ENCODE measurements around the gene CCDC179.

The CCDC179 gene

DNA sequence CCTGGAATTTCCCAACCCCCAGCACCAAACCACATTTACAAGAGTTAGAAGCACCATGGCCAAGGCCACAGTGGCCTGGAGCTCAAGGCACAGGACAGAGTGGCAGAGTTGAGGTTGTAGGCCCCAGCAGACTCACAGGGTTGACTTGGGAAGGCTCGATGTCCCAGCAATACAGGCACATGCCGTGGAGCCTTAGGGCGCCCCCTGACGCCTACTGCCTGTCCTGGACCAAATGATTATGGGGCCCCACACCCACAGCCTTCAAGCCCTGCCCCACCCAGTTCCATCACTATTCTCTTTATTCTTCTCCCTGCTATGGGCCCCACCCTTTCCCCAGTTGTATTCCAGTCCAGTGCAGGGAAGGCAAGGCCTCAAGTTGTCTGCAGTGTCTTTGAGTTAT is at the start of gene CCDC179:
TSS of gene CCDC179 (minus strand) at position 234 of the 400 bp plus-strand sequence. CDS start at position 181, 53 bp downstream.
- DNase-seq: no peak

DNA sequence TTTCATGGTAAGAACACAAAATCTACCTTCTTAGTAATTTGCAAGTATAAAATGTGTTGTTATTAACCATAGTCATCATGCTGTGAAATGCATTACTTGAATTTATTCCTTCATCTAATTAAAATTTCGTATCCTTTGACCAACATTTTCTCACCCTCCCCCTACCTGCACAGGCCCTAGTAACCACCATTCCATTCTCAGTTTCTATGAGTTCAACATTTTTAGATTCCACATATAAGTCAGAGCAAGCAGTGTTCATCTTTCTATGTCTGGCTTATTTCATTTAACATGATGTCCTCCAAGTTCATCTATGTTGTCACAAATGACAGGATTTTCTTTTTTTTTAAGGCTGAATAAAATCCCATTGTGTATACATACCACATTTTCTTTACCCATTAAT is 43.5 kb upstream of the CCDC179 start:
- no peak for DNase-seq

DNA sequence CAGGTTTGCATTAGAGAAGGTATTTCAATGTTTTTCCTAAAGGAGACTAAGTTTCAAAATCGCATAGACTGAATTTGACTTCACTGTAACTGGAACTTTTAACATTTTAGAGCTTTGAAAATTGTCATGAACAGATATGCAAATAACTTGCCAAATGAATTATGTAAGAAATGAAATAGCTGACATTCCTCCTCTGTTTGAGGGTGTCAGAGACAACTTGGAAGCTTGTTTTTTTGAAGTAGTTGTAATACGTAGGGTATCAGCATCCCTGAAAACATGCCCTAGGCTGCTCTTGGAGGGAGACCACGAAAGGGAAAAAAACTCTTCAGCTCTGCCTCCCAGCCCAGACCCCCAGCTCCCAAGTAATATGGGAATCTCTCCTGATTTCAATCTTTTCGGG is 41.3 kb upstream of the CCDC179 start:
- no peak for DNase-seq

DNA sequence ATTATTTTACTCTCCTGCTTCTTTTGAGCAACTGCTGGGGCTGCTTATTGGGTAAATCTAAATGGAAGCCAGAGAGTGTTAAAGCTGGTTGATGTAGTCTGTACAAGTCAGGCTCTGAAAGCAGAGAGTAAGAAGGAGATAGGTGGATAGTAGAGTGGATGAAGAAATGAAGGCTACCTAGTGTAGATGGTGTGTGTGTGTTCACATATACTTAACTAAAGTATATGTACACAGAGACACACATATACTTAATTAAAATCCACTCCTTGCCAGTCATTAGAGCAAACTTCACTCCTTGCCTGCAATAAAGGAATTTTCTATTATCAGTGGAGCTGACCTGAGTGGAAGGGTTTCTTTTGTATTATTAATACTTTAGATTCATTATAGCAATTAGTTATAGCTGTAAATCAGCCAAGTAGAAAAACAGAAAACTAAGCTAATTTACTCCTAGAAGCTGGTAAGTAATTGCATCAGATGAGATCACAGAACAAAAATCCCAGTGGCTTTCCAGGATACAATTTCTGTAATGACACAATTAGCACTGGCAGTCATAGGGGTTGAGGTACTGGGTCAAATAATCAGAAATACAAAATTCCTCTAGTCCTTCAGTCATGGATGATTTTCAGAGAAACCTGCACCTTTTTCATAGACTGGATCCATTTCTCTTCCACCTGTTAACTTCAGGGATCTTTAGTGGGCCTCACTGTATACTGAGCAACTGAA is 40.7 kb upstream of the CCDC179 start:
- no peak for DNase-seq

DNA sequence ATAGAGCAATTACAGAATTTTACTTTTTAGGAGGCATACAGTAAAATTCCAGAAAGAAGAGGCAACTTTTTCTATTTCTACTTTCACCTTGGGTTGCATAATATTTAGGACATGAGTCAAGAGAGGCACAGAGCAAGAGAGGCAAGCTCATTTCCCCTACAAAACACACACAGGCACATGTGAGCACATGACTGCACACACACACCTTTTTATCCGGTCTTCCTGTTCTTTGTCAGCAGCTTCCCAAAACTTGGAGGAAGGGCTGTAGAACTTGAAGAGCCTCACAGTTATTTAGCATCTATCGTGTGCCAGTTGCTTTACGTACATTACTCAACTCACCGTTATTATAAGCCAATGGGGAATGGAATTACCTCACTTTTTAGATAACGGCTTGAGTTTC is 37.8 kb upstream of the CCDC179 start:
- no peak for DNase-seq

DNA sequence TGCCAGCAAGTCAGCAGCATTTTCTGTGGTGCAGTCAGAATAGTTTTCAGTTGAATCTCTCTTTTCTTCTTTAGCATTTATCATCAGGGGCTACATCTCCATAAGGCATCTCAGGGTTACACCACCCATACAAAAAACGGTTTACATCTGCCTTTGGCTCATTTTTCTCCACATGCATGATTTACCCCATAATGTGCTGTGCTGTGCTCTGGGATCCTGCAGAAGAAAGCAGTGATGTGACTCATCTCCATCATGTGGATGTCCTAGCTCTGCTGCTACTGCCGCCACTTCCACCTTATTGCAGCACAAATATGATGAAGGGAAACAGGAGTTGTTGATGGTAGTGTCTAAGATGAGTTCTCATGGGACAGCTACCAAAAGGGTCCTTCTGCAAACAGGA is 30.0 kb upstream of the CCDC179 start:
- no peak for DNase-seq

DNA sequence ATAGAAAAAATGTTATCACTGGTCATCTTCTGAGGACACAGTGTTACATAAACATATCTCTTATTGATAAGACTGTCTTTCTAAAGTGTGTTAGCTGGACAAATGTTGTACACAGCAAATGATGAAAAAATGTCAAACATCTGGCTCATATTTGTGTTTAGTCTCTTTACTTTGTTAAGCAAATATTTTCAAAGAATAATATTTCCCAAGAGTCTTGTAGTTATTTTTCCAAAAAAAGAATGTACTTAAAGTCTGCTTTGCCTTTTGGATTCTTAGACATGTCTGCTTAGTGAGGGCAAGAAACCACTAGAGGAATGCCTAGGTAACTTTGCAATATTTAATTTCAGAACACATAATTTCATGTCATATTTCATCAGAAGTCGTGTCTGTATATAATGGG is 23.9 kb upstream of the CCDC179 start:
- no peak for DNase-seq

DNA sequence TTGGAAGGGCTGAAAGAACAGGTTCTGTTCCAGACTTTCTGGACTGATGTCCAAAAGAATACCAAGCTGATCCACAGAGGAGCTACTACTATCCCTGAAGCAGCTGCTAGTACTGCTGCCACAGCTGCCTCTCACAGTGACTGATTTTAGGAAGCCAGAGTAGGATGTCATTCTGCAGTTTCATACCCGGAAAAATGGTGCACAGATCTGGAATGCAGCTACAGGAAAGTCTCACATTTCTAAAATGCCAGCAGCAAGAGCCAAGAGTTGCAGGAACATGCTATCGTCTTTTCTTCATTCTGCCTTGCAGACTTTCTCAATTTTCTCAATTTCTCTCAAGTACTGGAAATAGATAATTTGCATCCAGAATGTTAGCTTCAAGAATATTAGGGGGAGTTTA is 19.4 kb upstream of the CCDC179 start:
- no peak for DNase-seq

DNA sequence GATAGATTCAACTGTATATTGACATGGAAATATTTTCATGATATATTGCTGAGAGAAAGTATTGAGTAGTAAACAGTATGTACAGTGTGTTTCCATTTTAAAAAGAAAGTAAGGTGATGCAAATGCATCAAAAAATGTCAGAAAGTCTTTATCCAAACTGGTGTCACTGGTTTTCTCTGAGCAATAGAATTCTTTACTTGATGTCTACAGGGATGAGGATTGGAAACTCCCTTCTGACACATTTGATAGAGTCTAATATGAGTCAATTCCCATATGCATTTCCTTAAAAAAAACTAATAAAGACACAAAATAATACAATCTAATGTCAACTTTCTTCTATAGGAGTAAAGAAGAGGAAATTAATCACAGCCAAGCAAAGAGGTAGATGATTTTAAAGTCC is 18.3 kb upstream of the CCDC179 start:
- DNase-seq: no peak

DNA sequence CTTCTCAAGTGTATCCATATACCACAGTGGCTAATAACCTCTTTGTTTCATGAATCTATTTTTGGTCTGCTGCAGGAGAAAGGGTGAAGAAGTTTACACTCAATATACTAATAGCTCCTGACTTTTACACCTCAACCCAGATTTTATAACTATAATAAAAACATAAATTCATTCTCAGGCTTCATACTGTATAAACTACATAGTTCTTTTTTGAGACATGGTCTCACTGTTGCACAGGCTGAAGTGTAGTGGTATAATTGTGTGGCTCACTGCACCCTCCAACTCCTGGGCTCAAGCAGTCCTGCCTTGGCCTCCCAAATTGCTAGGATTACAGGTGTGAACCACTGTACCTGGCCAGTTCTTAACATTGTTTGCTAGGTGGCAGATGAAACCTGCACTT is 17.8 kb upstream of the CCDC179 start:
- DNase-seq: no peak

DNA sequence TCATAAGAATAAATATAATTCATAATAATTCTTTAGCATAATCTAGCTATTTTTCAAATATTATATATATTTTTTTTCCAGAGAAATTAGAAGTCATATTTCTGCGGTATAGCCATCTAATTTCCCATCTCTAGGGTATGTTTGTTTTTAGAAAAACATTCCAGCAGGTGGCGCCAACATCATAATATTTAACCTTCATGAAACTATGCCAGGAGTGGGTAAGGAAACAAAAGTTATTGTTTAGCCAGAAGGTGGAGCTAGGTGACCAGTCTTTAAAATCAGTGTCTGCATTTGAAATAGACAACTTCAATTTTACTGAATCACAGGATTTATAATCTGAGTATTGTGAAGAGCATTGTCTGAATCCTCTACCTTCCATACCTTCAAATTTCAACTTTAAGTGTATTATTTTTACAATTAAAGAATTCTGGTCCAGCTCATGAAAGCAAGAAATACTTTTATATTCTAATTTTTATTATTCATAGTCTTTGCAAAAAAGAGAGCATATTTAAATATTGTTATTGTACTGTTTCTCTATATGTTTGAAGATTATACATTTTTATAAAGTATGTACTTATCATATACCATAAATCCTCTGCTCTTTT is 15.7 kb upstream of the CCDC179 start:
- peak; percentile 34 to 47 for DNase-seq

DNA sequence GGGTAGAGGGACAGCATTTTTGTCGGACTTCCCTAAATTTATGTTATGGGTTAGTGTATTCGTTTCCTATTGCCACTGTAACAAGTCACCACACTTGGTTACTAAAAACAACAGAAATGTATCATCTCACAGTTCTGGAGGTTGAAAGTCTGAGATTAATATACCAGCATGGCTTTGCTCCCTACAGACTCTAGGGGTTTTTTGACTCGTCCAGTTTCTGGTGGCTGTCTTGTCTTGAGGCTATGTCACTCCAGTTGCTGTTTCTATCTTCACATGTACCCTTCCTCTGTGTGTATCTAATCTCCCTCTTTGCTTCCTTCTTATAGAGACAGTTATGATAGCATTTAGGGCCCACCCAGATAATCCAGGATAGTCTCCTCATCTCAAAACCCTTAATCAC is 9.1 kb upstream of the CCDC179 start:
- no peak for DNase-seq

DNA sequence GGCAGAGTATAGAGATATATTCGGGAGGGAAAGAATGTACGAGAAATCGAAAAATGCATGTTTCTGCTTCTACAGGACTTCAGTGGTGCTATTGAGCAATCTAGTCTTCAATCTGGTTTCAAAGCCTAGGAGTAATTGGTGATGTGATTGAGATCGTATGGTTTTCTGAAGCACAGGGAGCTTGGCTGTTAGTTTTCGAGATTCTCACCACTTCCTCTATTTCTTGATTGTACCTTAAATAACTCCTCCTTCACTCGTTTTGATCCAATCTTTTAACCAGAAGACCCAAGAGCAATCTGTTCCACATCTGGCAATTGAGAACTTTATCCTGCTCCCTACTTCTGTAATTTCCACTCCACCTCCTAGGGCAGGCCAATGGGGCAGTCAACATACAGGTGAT is 518 bp downstream of the CCDC179 start:
- DNase-seq: no peak

DNA sequence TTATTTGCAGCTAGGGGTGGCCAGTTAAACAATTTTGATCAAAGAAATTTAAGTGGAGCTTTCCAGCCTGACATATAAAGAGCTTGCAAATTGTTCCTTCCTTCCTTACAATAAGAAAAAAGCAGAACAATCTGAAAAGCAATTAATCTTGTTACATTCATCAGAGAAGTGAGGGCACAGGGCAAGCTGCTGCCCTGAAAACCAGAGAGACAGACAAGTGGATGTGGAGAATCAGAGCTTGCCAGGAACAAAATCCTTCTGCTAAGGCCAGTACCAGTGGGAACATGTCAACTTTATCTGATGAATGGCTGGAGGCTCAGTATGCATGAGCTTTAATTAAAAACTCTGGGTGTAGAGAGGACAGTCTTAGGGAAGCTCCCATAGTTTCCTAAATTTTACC is 8.8 kb downstream of the CCDC179 start:
- DNase-seq: no peak

DNA sequence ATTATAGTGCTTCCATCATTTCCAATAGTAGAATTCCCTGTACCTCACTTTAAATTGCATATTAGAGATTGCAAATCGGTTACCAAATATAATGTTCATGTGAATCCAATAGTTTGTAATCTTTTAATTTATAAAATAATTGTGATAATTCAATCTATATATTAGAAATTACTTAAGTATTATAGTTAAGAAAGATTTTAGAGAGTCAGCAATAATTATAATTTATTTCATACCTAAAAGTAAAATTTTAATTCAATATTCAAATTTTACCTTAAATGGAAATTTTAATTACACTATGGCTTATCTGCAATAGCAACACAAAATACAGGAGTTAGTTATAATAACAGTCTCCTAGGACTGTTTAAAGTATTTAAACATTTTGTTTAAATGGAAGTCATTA is 13.5 kb downstream of the CCDC179 start:
- DNase-seq: no peak

DNA sequence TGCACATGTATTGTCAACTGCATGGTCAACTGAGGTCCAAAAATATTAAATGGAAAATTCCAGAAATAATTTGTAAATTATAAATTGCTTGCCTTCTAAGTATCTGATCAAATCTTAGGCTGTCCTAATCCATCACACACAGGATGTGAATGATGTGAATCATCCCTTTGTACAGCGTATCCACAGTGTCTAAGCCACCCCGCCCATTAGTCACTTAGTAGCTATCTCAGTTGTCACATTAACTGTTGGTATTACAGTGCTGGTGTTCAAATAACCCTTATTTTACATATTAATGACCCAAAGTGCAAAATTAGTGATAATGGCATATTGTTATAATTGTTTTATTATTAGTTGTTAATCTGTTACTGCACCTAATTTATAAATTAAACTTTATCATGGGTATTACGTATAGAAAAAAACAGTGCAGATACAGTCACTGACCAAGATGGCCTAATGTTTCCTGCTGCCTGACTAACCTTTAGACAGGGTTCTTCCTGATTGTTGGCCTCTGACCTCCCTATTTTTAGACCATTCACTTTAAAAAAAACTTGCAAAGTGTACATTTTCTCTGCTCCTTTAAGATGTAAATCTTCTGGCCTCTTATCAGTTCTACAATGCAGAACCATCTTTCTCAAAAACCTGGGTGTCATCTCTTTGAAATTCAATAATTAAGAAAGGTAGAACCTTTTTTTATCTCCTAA is 27.8 kb downstream of the CCDC179 start:
- no peak for DNase-seq

DNA sequence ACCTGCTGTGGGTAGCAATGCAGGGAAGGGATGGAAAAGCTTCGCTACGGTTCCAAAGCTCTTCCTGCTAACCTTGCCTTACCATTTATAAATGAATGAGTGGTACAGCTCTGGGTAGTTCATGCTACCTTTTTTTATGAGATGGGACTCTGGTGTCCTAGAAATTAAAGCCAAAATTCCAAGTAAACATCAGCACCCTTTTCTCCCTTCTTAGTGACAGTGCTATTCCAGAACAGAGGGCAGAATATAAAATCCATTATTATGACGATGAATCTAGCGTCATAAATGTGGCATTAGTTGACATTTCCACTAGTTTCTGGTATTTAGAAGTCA is 30.2 kb downstream of the CCDC179 start:
- DNase-seq: no peak

DNA sequence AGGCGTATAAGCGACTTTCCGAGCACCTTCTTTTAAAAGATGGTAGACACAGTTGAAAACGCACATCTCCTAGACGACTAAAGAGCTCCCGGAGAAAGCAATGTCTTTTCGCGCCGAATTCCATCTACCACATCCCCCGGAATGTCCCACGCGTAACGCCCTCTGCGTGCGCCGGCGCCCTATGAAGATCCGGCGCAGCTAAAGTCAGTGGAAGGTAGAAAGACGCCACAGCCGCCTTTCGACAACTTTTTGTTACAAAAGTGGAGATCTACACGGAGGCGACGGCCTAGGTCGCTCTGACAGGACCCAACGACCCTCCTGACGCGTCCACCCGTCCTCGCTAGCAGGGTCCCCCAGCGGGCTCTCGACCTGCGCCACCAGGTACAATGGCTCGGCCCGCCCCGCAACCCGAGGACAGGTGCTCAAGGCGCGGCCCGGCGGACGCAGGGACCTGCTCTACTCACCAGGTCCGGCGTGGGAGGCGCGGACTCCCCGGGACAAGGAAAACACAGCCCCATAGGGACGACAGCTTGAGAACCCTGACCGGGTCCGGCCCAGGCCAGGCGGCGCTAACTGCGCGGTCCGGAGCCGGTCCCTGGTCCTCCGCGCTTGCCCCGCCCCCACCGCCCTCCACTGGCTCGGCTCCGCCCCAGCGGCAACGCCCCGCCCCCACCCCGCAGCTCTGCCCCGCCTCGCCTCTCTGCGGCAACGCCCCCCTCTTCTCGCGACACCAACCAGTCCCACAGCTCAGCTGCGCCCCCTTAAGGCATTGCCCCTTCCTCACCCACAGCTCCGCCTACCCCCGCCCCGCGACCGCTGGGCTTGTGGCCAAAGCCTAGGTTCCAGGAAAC is 30.8 kb downstream of the CCDC179 start, which contains the start of gene SVIP:
TSS of gene SVIP (minus strand) at position 571 of the 851 bp plus-strand sequence. CDS start at position 518, 53 bp downstream.
- DNase-seq: peak; percentile 68 to 79

DNA sequence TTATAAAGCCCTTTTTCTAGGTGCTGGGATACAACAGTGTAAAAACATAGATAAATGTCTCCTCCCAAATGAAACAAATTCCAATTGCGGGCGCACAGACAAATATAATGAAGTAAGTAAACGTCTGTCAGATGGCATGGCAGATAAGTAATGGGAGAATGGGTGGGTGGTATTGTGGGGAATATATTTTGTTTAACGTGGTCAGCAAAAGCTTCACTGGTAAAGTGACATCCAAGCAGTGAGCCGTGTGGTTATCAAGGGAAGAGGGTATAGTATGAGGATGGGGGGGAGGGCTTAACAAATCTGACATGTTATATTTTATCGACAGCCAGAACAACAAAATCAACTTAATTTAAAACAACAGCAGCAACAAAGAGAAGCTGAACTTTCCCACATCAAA is 31.9 kb downstream of the CCDC179 start:
- no peak for DNase-seq

DNA sequence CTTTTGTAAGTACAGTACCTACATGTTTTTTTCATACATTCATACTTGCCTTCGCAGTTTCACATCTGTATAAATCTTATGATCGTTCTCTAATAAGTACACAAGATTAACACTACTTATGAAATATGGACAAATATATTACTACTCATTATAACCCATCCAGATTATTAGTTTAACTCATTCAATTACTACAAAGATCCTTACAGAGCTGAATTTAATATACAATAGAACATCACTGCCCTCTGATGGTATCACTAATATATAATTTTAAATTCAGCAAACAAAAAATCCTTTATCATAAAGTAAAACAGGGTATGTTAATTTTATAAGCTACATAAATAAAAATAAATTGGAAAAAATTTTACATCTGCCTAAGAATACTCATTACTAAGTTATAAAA is 38.1 kb downstream of the CCDC179 start:
- no peak for DNase-seq

DNA sequence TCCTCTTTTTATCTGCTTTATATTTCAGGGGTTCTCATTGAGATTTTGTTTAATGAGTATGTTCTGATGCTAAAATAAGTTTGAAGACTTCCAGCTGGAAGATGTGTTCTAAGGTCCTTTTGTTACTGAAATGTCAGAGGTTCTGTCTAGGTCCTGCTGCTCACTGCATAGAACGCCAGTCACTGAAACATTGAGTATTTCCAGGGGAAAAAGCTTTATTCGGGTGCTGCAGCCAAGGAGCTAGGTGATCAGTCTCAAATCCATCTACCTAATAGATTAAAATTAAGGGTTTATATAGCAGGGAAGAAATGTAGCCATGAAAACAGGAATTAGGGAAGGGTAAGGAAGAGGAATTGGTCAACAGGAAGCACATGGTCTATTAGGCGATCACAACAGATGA is 50.4 kb downstream of the CCDC179 start:
- no peak for DNase-seq

DNA sequence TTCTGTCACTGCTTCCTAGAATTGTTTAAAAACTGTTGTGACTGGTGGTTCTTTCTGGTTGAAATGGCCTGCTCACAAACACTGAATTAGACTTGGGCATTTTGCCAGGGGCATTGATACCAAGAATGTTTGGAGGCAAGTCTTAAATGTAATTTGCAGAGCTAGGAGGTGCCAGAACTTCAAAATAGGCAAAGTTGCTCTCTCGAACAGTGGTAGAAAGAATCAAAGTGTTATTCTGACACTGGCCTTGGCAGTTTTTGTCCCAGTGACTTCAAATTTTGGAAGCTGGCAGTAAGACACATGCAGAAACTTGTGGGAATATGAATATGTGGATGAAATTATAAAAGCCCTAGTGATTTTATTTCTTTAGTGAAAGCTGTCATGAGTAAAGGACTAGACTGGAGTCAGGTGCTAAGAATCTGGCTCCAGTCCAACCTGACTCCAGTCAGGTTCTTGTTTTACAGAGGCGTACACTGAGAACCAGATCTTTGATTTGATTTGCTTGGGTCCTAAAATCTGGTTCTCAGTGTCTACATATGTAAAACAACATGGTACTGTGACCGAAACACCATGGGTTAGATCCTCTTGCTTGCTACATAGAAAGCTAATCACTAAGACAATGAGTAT is 51.6 kb downstream of the CCDC179 start:
- no peak for DNase-seq
